Measurements from ENCODE around the gene AKAP9.

Gene AKAP9

GRCh38 chr7:92057375-92057774 lies 116.7 kb downstream of the AKAP9 start:
- no peak overlapping the region for H4K5ac ChIP-seq (ENCODE audit: low read length)
- H4K8ac ChIP-seq (ENCODE audit: low read depth, low read length), result no peak overlapping the region
- H2BK120ac ChIP-seq (ENCODE audit: low read depth, low read length), result no peak overlapping the region
- peak; percentile 16 for DNase-seq
- H3K18ac ChIP-seq (ENCODE audit: low read length), result no peak overlapping the region
- no peaks in the 10 kb centered on the region for H3K27me3 ChIP-seq (ENCODE audit: insufficient read depth, low read length, poor library complexity)
- WGBS (ENCODE audit: extremely low coverage, insufficient coverage, low lambda C conversion rate), result no CpG with 5 or more reads among the region's 2 CpGs
- no peak overlapping the region for H3K9ac ChIP-seq (ENCODE audit: low read length)
- no peak overlapping the region for H3K56ac ChIP-seq (ENCODE audit: low read length)
- H3K4me2 ChIP-seq (ENCODE audit: low read length), result no peak overlapping the region
- H3K79me1 ChIP-seq (ENCODE audit: low read length), result no peaks in the 10 kb centered on the region
- H3K23ac ChIP-seq (ENCODE audit: low read length), result no peak overlapping the region
- no peaks in the 10 kb centered on the region for H3K79me2 ChIP-seq (ENCODE audit: control insufficient read depth, insufficient read depth, low read length)
- H3K27ac ChIP-seq (ENCODE audit: low read depth, low read length), result no peak overlapping the region
- no peak overlapping the region for H2BK5ac ChIP-seq (ENCODE audit: low read length)
- H2BK15ac ChIP-seq (replicated peaks; ENCODE audit: low read depth), result no peak overlapping the region
- no peaks in the 10 kb centered on the region for H3K36me3 ChIP-seq (ENCODE audit: control insufficient read depth, insufficient read depth, low read length)
- no peaks in the 10 kb centered on the region for H3K4me1 ChIP-seq (ENCODE audit: control insufficient read depth, low read depth, low read length)
- H2AK5ac ChIP-seq (ENCODE audit: low read length), result no peak overlapping the region
- H3K4me3 ChIP-seq (ENCODE audit: low read length), result no peak overlapping the region
- no peak overlapping the region for H3K4ac ChIP-seq (ENCODE audit: low read depth, low read length)

- Histone ChIP-seq H3K4ac (ENCODE audit: low read depth, low read length) (no peak overlapping the region), H3K79me2 (ENCODE audit: control insufficient read depth, insufficient read depth, low read length) (no peaks in the 10 kb centered on the region), H3K27ac (ENCODE audit: low read depth, low read length) (no peak overlapping the region), H3K27me3 (ENCODE audit: insufficient read depth, low read length, poor library complexity) (no peaks in the 10 kb centered on the region), H3K36me3 (ENCODE audit: control insufficient read depth, insufficient read depth, low read length) (no peaks in the 10 kb centered on the region), H2BK120ac (ENCODE audit: low read depth, low read length) (no peak overlapping the region), H4K5ac (ENCODE audit: low read length) (no peak overlapping the region), H3K56ac (ENCODE audit: low read length) (no peak overlapping the region), H3K9ac (ENCODE audit: low read length) (no peak overlapping the region), H2BK15ac (replicated peaks; ENCODE audit: low read depth) (no peak overlapping the region), H2AK5ac (ENCODE audit: low read length) (no peak overlapping the region), H3K4me2 (ENCODE audit: low read length) (no peak overlapping the region), H3K79me1 (ENCODE audit: low read length) (no peaks in the 10 kb centered on the region), H2BK5ac (ENCODE audit: low read length) (no peak overlapping the region), H3K4me1 (ENCODE audit: control insufficient read depth, low read depth, low read length) (no peaks in the 10 kb centered on the region), H3K18ac (ENCODE audit: low read length) (no peak overlapping the region), H4K8ac (ENCODE audit: low read depth, low read length) (no peak overlapping the region), H3K23ac (ENCODE audit: low read length) (no peak overlapping the region), H3K4me3 (ENCODE audit: low read length) (no peak overlapping the region)
- DNase-seq, result no peak
- no CpG with 5 or more reads among the region's 5 CpGs for WGBS (ENCODE audit: extremely low coverage, insufficient coverage, low lambda C conversion rate)
These were observed 117.4 kb downstream of the AKAP9 start for GRCh38 chr7:92058040-92058439.

- Histone ChIP-seq H4K5ac (ENCODE audit: low read length) (no peak overlapping the region), H3K23ac (ENCODE audit: low read length) (no peak overlapping the region), H3K9ac (ENCODE audit: low read length) (no peak overlapping the region), H3K4me1 (ENCODE audit: control insufficient read depth, low read depth, low read length) (no peaks in the 10 kb centered on the region), H3K56ac (ENCODE audit: low read length) (no peak overlapping the region), H3K79me2 (ENCODE audit: control insufficient read depth, insufficient read depth, low read length) (no peaks in the 10 kb centered on the region), H3K27me3 (ENCODE audit: insufficient read depth, low read length, poor library complexity) (no peaks in the 10 kb centered on the region), H3K36me3 (ENCODE audit: control insufficient read depth, insufficient read depth, low read length) (no peaks in the 10 kb centered on the region), H3K27ac (ENCODE audit: low read depth, low read length) (no peak overlapping the region), H3K4ac (ENCODE audit: low read depth, low read length) (no peak overlapping the region), H2AK5ac (ENCODE audit: low read length) (no peak overlapping the region), H2BK5ac (ENCODE audit: low read length) (no peak overlapping the region), H3K79me1 (ENCODE audit: low read length) (no peaks in the 10 kb centered on the region), H2BK120ac (ENCODE audit: low read depth, low read length) (no peak overlapping the region), H2BK15ac (replicated peaks; ENCODE audit: low read depth) (no peak overlapping the region), H4K8ac (ENCODE audit: low read depth, low read length) (no peak overlapping the region), H3K4me3 (ENCODE audit: low read length) (no peak overlapping the region), H3K18ac (ENCODE audit: low read length) (no peak overlapping the region), H3K4me2 (ENCODE audit: low read length) (no peak overlapping the region)
- no CpG with 5 or more reads among the region's 2 CpGs for WGBS (ENCODE audit: extremely low coverage, insufficient coverage, low lambda C conversion rate)
- DNase-seq, result no peak
These were observed 118.2 kb downstream of the AKAP9 start for GRCh38 chr7:92058899-92059298.

- Histone ChIP-seq H2BK5ac (ENCODE audit: low read length) (no peak overlapping the region), H3K56ac (ENCODE audit: low read length) (no peak overlapping the region), H2BK120ac (ENCODE audit: low read depth, low read length) (no peak overlapping the region), H3K36me3 (ENCODE audit: control insufficient read depth, insufficient read depth, low read length) (no peaks in the 10 kb centered on the region), H3K4ac (ENCODE audit: low read depth, low read length) (no peak overlapping the region), H3K79me2 (ENCODE audit: control insufficient read depth, insufficient read depth, low read length) (no peaks in the 10 kb centered on the region), H3K27me3 (ENCODE audit: insufficient read depth, low read length, poor library complexity) (no peaks in the 10 kb centered on the region), H3K4me3 (ENCODE audit: low read length) (no peak overlapping the region), H2BK15ac (replicated peaks; ENCODE audit: low read depth) (no peak overlapping the region), H3K9ac (ENCODE audit: low read length) (no peak overlapping the region), H3K4me1 (ENCODE audit: control insufficient read depth, low read depth, low read length) (no peaks in the 10 kb centered on the region), H3K18ac (ENCODE audit: low read length) (no peak overlapping the region), H3K4me2 (ENCODE audit: low read length) (no peak overlapping the region), H2AK5ac (ENCODE audit: low read length) (no peak overlapping the region), H4K8ac (ENCODE audit: low read depth, low read length) (no peak overlapping the region), H3K23ac (ENCODE audit: low read length) (no peak overlapping the region), H3K79me1 (ENCODE audit: low read length) (no peaks in the 10 kb centered on the region), H3K27ac (ENCODE audit: low read depth, low read length) (no peak overlapping the region), H4K5ac (ENCODE audit: low read length) (no peak overlapping the region)
- WGBS (ENCODE audit: extremely low coverage, insufficient coverage, low lambda C conversion rate), result no CpG with 5 or more reads among the region's 5 CpGs
- no peak for DNase-seq
These were observed 120.5 kb downstream of the AKAP9 start for GRCh38 chr7:92061154-92061553.

GRCh38 chr7:92064438-92065029 lies 123.9 kb downstream of the AKAP9 start:
- Histone ChIP-seq H3K79me1 (ENCODE audit: low read length) (no peaks in the 10 kb centered on the region), H4K8ac (ENCODE audit: low read depth, low read length) (no peak overlapping the region), H3K18ac (ENCODE audit: low read length) (no peak overlapping the region), H3K23ac (ENCODE audit: low read length) (no peak overlapping the region), H3K27ac (ENCODE audit: low read depth, low read length) (no peak overlapping the region), H3K4me3 (ENCODE audit: low read length) (no peak overlapping the region), H2BK15ac (replicated peaks; ENCODE audit: low read depth) (no peak overlapping the region), H3K4me2 (ENCODE audit: low read length) (no peak overlapping the region), H3K4me1 (ENCODE audit: control insufficient read depth, low read depth, low read length) (no peaks in the 10 kb centered on the region), H3K56ac (ENCODE audit: low read length) (no peak overlapping the region), H3K27me3 (ENCODE audit: insufficient read depth, low read length, poor library complexity) (no peaks in the 10 kb centered on the region), H3K36me3 (ENCODE audit: control insufficient read depth, insufficient read depth, low read length) (no peaks in the 10 kb centered on the region), H3K4ac (ENCODE audit: low read depth, low read length) (no peak overlapping the region), H2BK5ac (ENCODE audit: low read length) (no peak overlapping the region), H3K79me2 (ENCODE audit: control insufficient read depth, insufficient read depth, low read length) (no peaks in the 10 kb centered on the region), H2AK5ac (ENCODE audit: low read length) (no peak overlapping the region), H4K5ac (ENCODE audit: low read length) (no peak overlapping the region), H2BK120ac (ENCODE audit: low read depth, low read length) (no peak overlapping the region), H3K9ac (ENCODE audit: low read length) (no peak overlapping the region)
- WGBS (ENCODE audit: extremely low coverage, insufficient coverage, low lambda C conversion rate), result no CpG with 5 or more reads among the region's 2 CpGs
- DNase-seq, result no peak

GRCh38 chr7:92071032-92071431 lies 130.4 kb downstream of the AKAP9 start:
- Histone ChIP-seq H3K56ac (ENCODE audit: low read length) (no peak overlapping the region), H3K79me1 (ENCODE audit: low read length) (no peaks in the 10 kb centered on the region), H3K4me1 (ENCODE audit: control insufficient read depth, low read depth, low read length) (no peaks in the 10 kb centered on the region), H4K8ac (ENCODE audit: low read depth, low read length) (no peak overlapping the region), H3K9ac (ENCODE audit: low read length) (no peak overlapping the region), H3K18ac (ENCODE audit: low read length) (no peak overlapping the region), H3K4me3 (ENCODE audit: low read length) (no peak overlapping the region), H2BK5ac (ENCODE audit: low read length) (no peak overlapping the region), H3K36me3 (ENCODE audit: control insufficient read depth, insufficient read depth, low read length) (no peaks in the 10 kb centered on the region), H2BK120ac (ENCODE audit: low read depth, low read length) (no peak overlapping the region), H3K79me2 (ENCODE audit: control insufficient read depth, insufficient read depth, low read length) (no peaks in the 10 kb centered on the region), H3K4ac (ENCODE audit: low read depth, low read length) (no peak overlapping the region), H3K27me3 (ENCODE audit: insufficient read depth, low read length, poor library complexity) (no peaks in the 10 kb centered on the region), H4K5ac (ENCODE audit: low read length) (no peak overlapping the region), H3K4me2 (ENCODE audit: low read length) (no peak overlapping the region), H3K23ac (ENCODE audit: low read length) (no peak overlapping the region), H2AK5ac (ENCODE audit: low read length) (no peak overlapping the region), H2BK15ac (replicated peaks; ENCODE audit: low read depth) (no peak overlapping the region), H3K27ac (ENCODE audit: low read depth, low read length) (no peak overlapping the region)
- no peak for DNase-seq
- WGBS (ENCODE audit: extremely low coverage, insufficient coverage, low lambda C conversion rate), result no CpG with 5 or more reads among the region's 5 CpGs

Data from mesendoderm (in vitro differentiated cells).